ENCODE data around the gene NATD1.

- no peak for TF ChIP-seq FOXJ3 (CRISPR knock-in tag; IDR thresholded peaks at IDR 0.05)
- TF ChIP-seq ZZZ3 (IDR thresholded peaks at IDR 0.05) = no peak
- TF ChIP-seq FIP1L1 (IDR thresholded peaks at IDR 0.05; ENCODE audit: low read depth, low read length, poor library complexity, severe bottlenecking) = no peak
- TF ChIP-seq YY1 (IDR thresholded peaks at IDR 0.05; ENCODE audit: borderline replicate concordance in 1 of 3, control insufficient read depth in 1 of 3, extremely low read depth in 1 of 3, insufficient read depth in 3 of 3, insufficient read length in 1 of 3, insufficient replicate concordance in 2 of 3, low read depth in 1 of 3, low read length in 2 of 3) = no peak
- no peak for TF ChIP-seq GABPB2 (CRISPR knock-in tag; conservative IDR thresholded peaks at IDR 0.05)
- no peak for TF ChIP-seq CAMTA2 (CRISPR knock-in tag; conservative IDR thresholded peaks at IDR 0.05)
- no peak for TF ChIP-seq ZNF184 (CRISPR knock-in tag; IDR thresholded peaks at IDR 0.05)
- no peak for TF ChIP-seq BMI1 (IDR thresholded peaks at IDR 0.05; ENCODE audit: low read length)
- no peak for TF ChIP-seq CTCF (IDR thresholded peaks at IDR 0.05 in 2 of 3, conservative IDR thresholded peaks at IDR 0.05 in 1 of 3; ENCODE audit: insufficient read depth in 2 of 3, low read depth in 1 of 3, low read length in 3 of 3)
- no peak for TF ChIP-seq POLR2AphosphoS5 (IDR thresholded peaks at IDR 0.05; ENCODE audit: control insufficient read depth, insufficient read depth, low read depth, low read length)
Observed at GRCh38 chr17:21214777-21215541, 38.3 kb downstream of the NATD1 start.

All from K562 (cell line).